Hematopoietic multipotent progenitor cell (in vitro differentiated cells): ENCODE measurements around the gene COTL1. TPM values are rescaled to one million over a fixed set of nuclear protein-coding genes. Genes with fewer than 3 reads are reported as not detected.

Experiments used
- DNase-seq, 3 donors: peaks; one replicate each; pipeline ENCODE4 v3.0.0-alpha.2; 2011 to 2015; ENCODE audit warnings: low read depth in 2 of 3, low spot score in 2 of 3
- total RNA-seq: library from RNA; depleted of rRNA; stranded (reverse); fragments of >200 nt; gene quantifications from one replicate; pipeline ENCODE4 v1.2.3, GENCODE V29; 2012

Gene COTL1
- total RNA-seq, 1 donor: 31.8 TPM

- DNase-seq: no peak
These were observed 2.7 kb downstream of the COTL1 start for GRCh38 chr16:84614968-84615813.

GRCh38 chr16:84614623-84614967, 3.3 kb downstream of the COTL1 start:
- DNase-seq: no peak

GRCh38 chr16:84614073-84614459, 3.8 kb downstream of the COTL1 start:
- no peak for DNase-seq

- no peak for DNase-seq
These were observed 4.3 kb downstream of the COTL1 start for GRCh38 chr16:84613408-84614072.

GRCh38 chr16:84612686-84613085, 5.2 kb downstream of the COTL1 start:
- no peak for DNase-seq

- DNase-seq: no peak
These were observed 6.8 kb downstream of the COTL1 start for GRCh38 chr16:84611041-84611440.

- no peak for DNase-seq
These were observed 7.5 kb downstream of the COTL1 start for GRCh38 chr16:84610376-84610775.

- no peak for DNase-seq
These were observed 8.2 kb downstream of the COTL1 start for GRCh38 chr16:84609563-84610177.

GRCh38 chr16:84608282-84608681, 9.6 kb downstream of the COTL1 start:
- DNase-seq: peak in 1 of 3 donors; percentile 40

- DNase-seq: peak in 2 of 3 donors; percentile 87 to 90
These were observed 10.2 kb downstream of the COTL1 start for GRCh38 chr16:84607694-84608093.

- no peak for DNase-seq
These were observed 10.8 kb downstream of the COTL1 start for GRCh38 chr16:84607061-84607460.

GRCh38 chr16:84606081-84606875, 11.6 kb downstream of the COTL1 start:
- DNase-seq: no peak

GRCh38 chr16:84605339-84605848, 12.5 kb downstream of the COTL1 start:
- DNase-seq: no peak

- DNase-seq: no peak
These were observed 13.3 kb downstream of the COTL1 start for GRCh38 chr16:84604477-84605013.

GRCh38 chr16:84603940-84604339, 13.9 kb downstream of the COTL1 start:
- no peak for DNase-seq

- no peak for DNase-seq
These were observed 14.6 kb downstream of the COTL1 start for GRCh38 chr16:84603140-84603816.

- peak in 2 of 3 donors; percentile 48 to 69 for DNase-seq
These were observed 17.3 kb downstream of the COTL1 start for GRCh38 chr16:84600343-84601229.

- DNase-seq: peak in 2 of 3 donors; percentile 63 to 64
These were observed 18.2 kb downstream of the COTL1 start for GRCh38 chr16:84599521-84600202.
